Trophoblast cell (in vitro differentiated cells and primary cell): ENCODE data around the gene SLFN12L.
"Not testable (repeated sequence)": the region's sequence is repeated elsewhere in the genome, so short reads cannot be mapped to it uniquely, and the experiment has no call there.

Source experiments
- DNase-seq, 2 donors: peaks; one replicate each; pipeline ENCODE4 v3.0.0-alpha.2; 2016
- H2AFZ ChIP-seq: 2 replicates; pipeline ENCODE4 v1.6.1; 2013; ENCODE audit warnings: low read length, moderate library complexity, mild to moderate bottlenecking; ENCODE audit not compliant: insufficient read depth, poor library complexity
- H2AK5ac ChIP-seq: 2 replicates; pipeline ENCODE4 v1.6.1; 2013; ENCODE audit warnings: mild to moderate bottlenecking, low read length
- H2BK120ac ChIP-seq: 2 replicates; pipeline ENCODE4 v1.6.1; 2013; ENCODE audit warnings: low read length, mild to moderate bottlenecking, moderate library complexity; ENCODE audit not compliant: insufficient read depth, poor library complexity
- H2BK12ac ChIP-seq: 2 replicates; pipeline ENCODE4 v1.6.1; 2013; ENCODE audit warnings: mild to moderate bottlenecking, low read length, moderate library complexity
- H2BK5ac ChIP-seq: 2 replicates; pipeline ENCODE4 v1.6.1; 2013; ENCODE audit warnings: low read length, low read depth, moderate library complexity, mild to moderate bottlenecking; ENCODE audit not compliant: poor library complexity
- H3K14ac ChIP-seq: 2 replicates; pipeline ENCODE4 v1.6.1; 2013; ENCODE audit warnings: mild to moderate bottlenecking, low read length
- H3K18ac ChIP-seq: 2 replicates; pipeline ENCODE4 v1.6.1; 2013; ENCODE audit warnings: mild to moderate bottlenecking, low read length
- H3K23ac ChIP-seq: 2 replicates; pipeline ENCODE4 v1.6.1; 2013; ENCODE audit warnings: low read length
- H3K27ac ChIP-seq: 2 replicates; pipeline ENCODE4 v1.5.1; 2013; ENCODE audit warnings: low read depth, mild to moderate bottlenecking, inconsistent platforms, low read length, moderate library complexity
- H3K27me3 ChIP-seq: 2 replicates; pipeline ENCODE4 v1.6.1; 2013; ENCODE audit warnings: inconsistent platforms, mild to moderate bottlenecking, low read length, moderate library complexity; ENCODE audit not compliant: insufficient read depth
- H3K36me3 ChIP-seq, 2 experiments: 1 replicate in 1 of 2; 2 replicates in 1 of 2; pipeline ENCODE4 v1.6.1; 2013; ENCODE audit warnings: low read length in 2 of 2, mild to moderate bottlenecking in 2 of 2, moderate library complexity in 1 of 2; ENCODE audit not compliant: insufficient read depth in 2 of 2, control insufficient read depth in 1 of 2
- H3K4ac ChIP-seq: 2 replicates; pipeline ENCODE4 v1.6.1; 2013; ENCODE audit warnings: low read depth, mild to moderate bottlenecking, low read length, moderate library complexity
- H3K4me1 ChIP-seq, 2 experiments: 1 replicate in 1 of 2; 2 replicates in 1 of 2; pipeline ENCODE4 v1.6.1; 2013; ENCODE audit warnings: low read length in 2 of 2, mild to moderate bottlenecking in 2 of 2, moderate library complexity in 1 of 2; ENCODE audit not compliant: insufficient read depth in 2 of 2, control insufficient read depth in 1 of 2
- H3K4me2 ChIP-seq: 2 replicates; pipeline ENCODE4 v1.6.1; 2013; ENCODE audit warnings: inconsistent platforms, mild to moderate bottlenecking, low read length, moderate library complexity
- H3K4me3 ChIP-seq: 2 replicates; pipeline ENCODE4 v1.5.1; 2013; ENCODE audit warnings: mild to moderate bottlenecking, low read depth, low read length, inconsistent platforms
- H3K79me1 ChIP-seq: one replicate; pipeline ENCODE4 v1.6.1; 2013; ENCODE audit warnings: low read length
- H3K79me2 ChIP-seq: 2 replicates; pipeline ENCODE4 v1.6.1; 2013; ENCODE audit warnings: low read length, mild to moderate bottlenecking; ENCODE audit not compliant: control insufficient read depth, insufficient read depth, poor library complexity
- H3K9ac ChIP-seq: 2 replicates; pipeline ENCODE4 v1.6.1; 2013; ENCODE audit warnings: mild to moderate bottlenecking, low read length
- H3K9me3 ChIP-seq: 2 replicates; pipeline ENCODE4 v1.6.1; 2013; ENCODE audit warnings: low read depth, mild to moderate bottlenecking, control low read depth, inconsistent platforms, low read length; ENCODE audit not compliant: insufficient read depth
- H4K12ac ChIP-seq: 2 replicates; pipeline ENCODE4 v1.6.1; 2013; ENCODE audit warnings: low read depth, mild to moderate bottlenecking, low read length, moderate library complexity
- H4K8ac ChIP-seq: 2 replicates; pipeline ENCODE4 v1.6.1; 2013; ENCODE audit warnings: low read depth, mild to moderate bottlenecking, low read length, moderate library complexity
- H4K91ac ChIP-seq: one replicate; pipeline ENCODE4 v1.6.1; 2013; ENCODE audit warnings: low read depth, mild to moderate bottlenecking, low read length, moderate library complexity
- WGBS: extraction: QIAGEN DNeasy Blood & Tissue Kit; methylation state at CpG from one replicate; pipeline ENCODE4 v1.1.7; 2013; ENCODE audit warnings: missing lambda C conversion rate; ENCODE audit not compliant: insufficient read length, insufficient coverage; ENCODE audit errors: extremely low coverage; 5-methylcytosine and 5-hydroxymethylcytosine counted together

The SLFN12L gene

GRCh38 chr17:35523296-35523695 lies 14.2 kb downstream of the SLFN12L start:
- no peak overlapping the region for H3K14ac ChIP-seq

GRCh38 chr17:35521654-35522256 lies 15.7 kb downstream of the SLFN12L start:
- H3K23ac ChIP-seq, result not testable (repeated sequence)
- no CpG with 5 or more reads among the region's 5 CpGs for WGBS

More at GRCh38 chr17:35523296-35523695, 14.2 kb downstream of the SLFN12L start:
- Histone ChIP-seq H3K4me1 (no peaks in the 10 kb centered on the region), H3K9me3 (no peaks in the 10 kb centered on the region), H4K8ac (no peak overlapping the region), H3K4me2 (no peak overlapping the region), H3K4me3 (no peak overlapping the region), H3K36me3 (no peaks in the 10 kb centered on the region), H3K4ac (no peak overlapping the region), H2BK12ac (no peak overlapping the region), H2BK120ac (no peak overlapping the region), H3K79me2 (no peaks in the 10 kb centered on the region), H2AFZ (no peak overlapping the region), H3K9ac (no peak overlapping the region), H2BK5ac (no peak overlapping the region), H3K23ac (no peak overlapping the region), H4K91ac (no peak overlapping the region), H3K18ac (no peak overlapping the region), H2AK5ac (no peak overlapping the region), H4K12ac (no peak overlapping the region), H3K27me3 (no peaks in the 10 kb centered on the region), H3K79me1 (no peaks in the 10 kb centered on the region), H3K27ac (no peak overlapping the region)
- DNase-seq, result no peak
- no CpG with 5 or more reads among the region's 4 CpGs for WGBS

GRCh38 chr17:35521150-35521549 lies 16.3 kb downstream of the SLFN12L start:
- Histone ChIP-seq H3K9me3 (no peaks in the 10 kb centered on the region), H3K18ac (no peak overlapping the region), H3K36me3 (no peaks in the 10 kb centered on the region), H2BK120ac (no peak overlapping the region), H2BK5ac (no peak overlapping the region), H3K4ac (no peak overlapping the region), H4K91ac (no peak overlapping the region), H4K12ac (no peak overlapping the region), H3K27ac (no peak overlapping the region), H3K23ac (no peak overlapping the region), H3K9ac (no peak overlapping the region), H2AK5ac (no peak overlapping the region), H3K14ac (no peak overlapping the region), H3K4me2 (no peak overlapping the region), H3K79me1 (no peaks in the 10 kb centered on the region), H2AFZ (no peak overlapping the region), H3K27me3 (no peaks in the 10 kb centered on the region), H2BK12ac (no peak overlapping the region), H3K79me2 (no peaks in the 10 kb centered on the region), H3K4me3 (no peak overlapping the region), H3K4me1 (no peaks in the 10 kb centered on the region), H4K8ac (no peak overlapping the region)
- DNase-seq, result no peak
- WGBS, result no CpG with 5 or more reads among the region's 1 CpG

More at GRCh38 chr17:35521654-35522256, 15.7 kb downstream of the SLFN12L start:
- not testable (repeated sequence) for H3K27ac ChIP-seq, H2AK5ac ChIP-seq, H3K27me3 ChIP-seq, H3K79me2 ChIP-seq, H2BK12ac ChIP-seq, H4K91ac ChIP-seq, H3K4ac ChIP-seq, H3K4me2 ChIP-seq, H2BK120ac ChIP-seq, DNase-seq, H2BK5ac ChIP-seq, H2AFZ ChIP-seq, H3K79me1 ChIP-seq, H3K9ac ChIP-seq, H3K36me3 ChIP-seq, H3K14ac ChIP-seq, H3K9me3 ChIP-seq, H3K4me1 ChIP-seq, H3K18ac ChIP-seq, H4K12ac ChIP-seq, H4K8ac ChIP-seq, H3K4me3 ChIP-seq

DNA sequence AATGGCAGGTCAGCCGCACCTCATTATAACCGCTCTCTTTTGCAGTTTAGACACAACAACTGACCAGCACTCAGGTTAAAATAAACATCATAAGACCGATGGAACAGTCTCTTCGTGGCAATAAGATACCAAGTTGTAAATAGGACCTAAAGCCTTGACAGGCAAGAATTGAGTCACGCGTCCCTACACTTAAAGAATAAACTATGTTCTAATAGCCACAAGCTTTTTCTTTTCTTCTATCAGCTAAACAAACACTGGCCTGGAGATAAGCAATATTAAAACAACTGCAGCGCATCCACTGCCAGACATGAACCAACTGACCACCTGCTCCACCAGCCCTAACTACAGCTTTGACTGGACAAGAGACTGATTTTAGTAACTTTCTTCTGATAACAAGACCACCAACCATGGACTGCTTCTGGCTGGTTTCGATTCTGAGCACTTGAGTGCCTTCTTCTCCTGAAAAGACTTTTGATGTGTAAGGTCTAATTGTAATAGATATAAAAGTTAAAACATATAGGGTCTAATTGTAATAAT lies 17.5 kb downstream of the SLFN12L start:
- no peak overlapping the region for H2BK5ac ChIP-seq
- no peaks in the 10 kb centered on the region for H3K9me3 ChIP-seq
- no peaks in the 10 kb centered on the region for H3K36me3 ChIP-seq
- no peak overlapping the region for H3K4me3 ChIP-seq
- no peak overlapping the region for H4K91ac ChIP-seq
- H3K4me1 ChIP-seq, result no peaks in the 10 kb centered on the region
- no peak overlapping the region for H3K4me2 ChIP-seq
- no peak overlapping the region for H3K4ac ChIP-seq
- no peak for DNase-seq
- no peak overlapping the region for H3K18ac ChIP-seq
- no peak overlapping the region for H4K8ac ChIP-seq
- no peak overlapping the region for H2AK5ac ChIP-seq
- no peak overlapping the region for H2BK120ac ChIP-seq
- no CpG with 5 or more reads among the region's 8 CpGs for WGBS
- no peak overlapping the region for H2AFZ ChIP-seq
- H4K12ac ChIP-seq, result no peak overlapping the region
- H3K14ac ChIP-seq, result no peak overlapping the region
- H3K27me3 ChIP-seq, result no peaks in the 10 kb centered on the region
- H2BK12ac ChIP-seq, result no peak overlapping the region
- H3K79me1 ChIP-seq, result no peaks in the 10 kb centered on the region
- no peaks in the 10 kb centered on the region for H3K79me2 ChIP-seq
- H3K9ac ChIP-seq, result no peak overlapping the region
- H3K27ac ChIP-seq, result no peak overlapping the region
- H3K23ac ChIP-seq, result no peak overlapping the region
